Measurements from ENCODE around the gene TMEM42.

DNA sequence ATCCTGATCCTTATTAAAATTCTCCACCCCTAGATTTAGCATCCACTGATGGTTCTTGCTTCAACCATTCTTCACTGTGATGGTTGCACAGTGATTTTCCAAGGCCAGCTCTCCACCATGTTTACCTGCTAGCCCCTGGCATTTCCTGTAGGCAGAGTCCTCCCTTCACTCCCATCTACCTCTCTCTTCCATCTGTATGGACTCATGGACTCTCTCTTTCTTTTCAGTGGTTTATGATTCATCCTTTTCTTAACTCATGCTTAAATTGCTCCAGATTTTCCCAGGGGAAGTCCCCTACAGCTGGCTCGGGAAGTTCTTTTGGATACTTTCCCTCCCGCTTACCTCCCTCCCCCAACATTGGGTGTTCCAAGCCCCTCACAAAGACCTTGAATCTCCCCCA is 31.4 kb downstream of the TMEM42 start:
- TF ChIP-seq, protein P1, sequence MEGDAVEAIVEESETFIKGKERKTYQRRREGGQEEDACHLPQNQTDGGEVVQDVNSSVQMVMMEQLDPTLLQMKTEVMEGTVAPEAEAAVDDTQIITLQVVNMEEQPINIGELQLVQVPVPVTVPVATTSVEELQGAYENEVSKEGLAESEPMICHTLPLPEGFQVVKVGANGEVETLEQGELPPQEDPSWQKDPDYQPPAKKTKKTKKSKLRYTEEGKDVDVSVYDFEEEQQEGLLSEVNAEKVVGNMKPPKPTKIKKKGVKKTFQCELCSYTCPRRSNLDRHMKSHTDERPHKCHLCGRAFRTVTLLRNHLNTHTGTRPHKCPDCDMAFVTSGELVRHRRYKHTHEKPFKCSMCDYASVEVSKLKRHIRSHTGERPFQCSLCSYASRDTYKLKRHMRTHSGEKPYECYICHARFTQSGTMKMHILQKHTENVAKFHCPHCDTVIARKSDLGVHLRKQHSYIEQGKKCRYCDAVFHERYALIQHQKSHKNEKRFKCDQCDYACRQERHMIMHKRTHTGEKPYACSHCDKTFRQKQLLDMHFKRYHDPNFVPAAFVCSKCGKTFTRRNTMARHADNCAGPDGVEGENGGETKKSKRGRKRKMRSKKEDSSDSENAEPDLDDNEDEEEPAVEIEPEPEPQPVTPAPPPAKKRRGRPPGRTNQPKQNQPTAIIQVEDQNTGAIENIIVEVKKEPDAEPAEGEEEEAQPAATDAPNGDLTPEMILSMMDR (IDR thresholded peaks at IDR 0.05), result no peak
- no peak for TF ChIP-seq POLR2A (IDR thresholded peaks at IDR 0.05)
